Esophagus muscularis mucosa (tissue), 4 donors: ENCODE results near the gene PLA2G2A. TPM values are rescaled to one million over a fixed set of nuclear protein-coding genes. Genes with fewer than 3 reads are reported as not detected.

Experiments
- DNase-seq: peaks from one replicate; pipeline ENCODE4 v3.0.0-alpha.2; 2017; ENCODE audit errors: extremely low spot score
- H3K27ac ChIP-seq, 4 donors: fragments of 200-600 bp; sonication (generic); replicated peaks in 1 of 4; 1 replicate in 3 of 4; 2 replicates in 1 of 4; pipeline ENCODE4 v1.5.1; 2016 to 2019; ENCODE audit warnings: mild to moderate bottlenecking in 1 of 4
- H3K27me3 ChIP-seq, 4 donors: fragments of 200-600 bp; sonication (generic); one replicate each; pipeline versions ENCODE4 v1.5.1 to v1.6.0; 2016 to 2019
- H3K36me3 ChIP-seq, 4 donors: fragments of 200-600 bp; sonication (generic); one replicate each; pipeline ENCODE4 v1.5.1; 2016 to 2019
- H3K4me1 ChIP-seq, 4 donors: fragments of 200-600 bp; sonication (generic); one replicate each; pipeline ENCODE4 v1.5.1; 2016 to 2019
- H3K4me3 ChIP-seq, 4 donors: fragments of 200-600 bp; sonication (generic); 1 replicate in 2 of 4; 2 replicates in 2 of 4; pipeline ENCODE4 v1.5.1; 2016 to 2019; ENCODE audit warnings: mild to moderate bottlenecking in 4 of 4, moderate library complexity in 1 of 4
- H3K9me3 ChIP-seq, 4 donors: fragments of 200-600 bp; sonication (generic); 1 replicate in 3 of 4; 2 replicates in 1 of 4; pipeline ENCODE4 v1.5.1; 2016 to 2019
- CTCF ChIP-seq, 3 experiments: fragments of 200-600 bp in 2 of 3; fragments of 450-650 bp in 1 of 3; sonication (generic) in 2 of 3; IDR thresholded peaks; one replicate each; pipeline ENCODE4 v1.5.1; 2017 to 2019; ENCODE audit warnings: antibody characterized with exemption in 3 of 3, mild to moderate bottlenecking in 2 of 3, moderate library complexity in 1 of 3
- EP300 ChIP-seq: sonication (generic); formaldehyde crosslinking; IDR thresholded peaks from one replicate; pipeline ENCODE4 v1.6.1; 2017; ENCODE audit warnings: antibody characterized with exemption
- POLR2A ChIP-seq: fragments of 450-650 bp; IDR thresholded peaks from one replicate; pipeline ENCODE4 v1.6.1; 2017; ENCODE audit warnings: antibody characterized with exemption, moderate library complexity, mild to moderate bottlenecking, low read depth
- POLR2AphosphoS5 ChIP-seq, 2 donors: sonication (generic); formaldehyde crosslinking; IDR thresholded peaks; one replicate each; pipeline ENCODE4 v1.6.1; 2017; ENCODE audit warnings: antibody characterized with exemption in 2 of 2
- WGBS: methylation state at CpG from one replicate; pipeline ENCODE4 v1.1.5; 2018; 5-methylcytosine and 5-hydroxymethylcytosine counted together
- intact Hi-C: fragments of 100-400 bp; cut with DNase I; formaldehyde crosslinking; loops from one replicate; pipeline ENCODE4 v1.15.1; 2023
- total RNA-seq, 4 donors: library from RNA; depleted of rRNA; stranded (reverse); fragments of >200 nt; gene quantifications; one replicate each; pipeline versions ENCODE4 v1.1.0 to v1.2.1, GENCODE V29; 2016

The PLA2G2A gene
- total RNA-seq, 4 donors from 2014 or later, result 29.9 to 228 (median 81.2) TPM

DNA sequence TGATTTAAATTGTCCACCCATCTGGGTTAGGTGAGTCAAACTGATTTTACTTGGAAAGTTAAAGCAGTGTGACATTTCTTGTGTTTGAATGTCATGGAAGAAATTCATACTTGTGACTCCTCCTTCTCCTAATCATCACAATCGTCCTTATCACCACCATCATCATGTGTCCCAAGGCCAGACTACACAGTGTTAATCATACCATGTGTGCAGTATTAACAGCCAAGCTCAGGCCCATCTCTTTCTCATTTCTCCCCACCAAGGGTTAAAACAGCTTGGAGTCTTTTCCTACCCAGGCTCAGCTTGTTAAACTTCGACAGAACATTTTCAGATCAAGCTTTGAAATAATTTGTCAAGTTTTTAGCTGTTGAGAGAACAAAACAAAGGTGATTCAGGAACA lies 33.5 kb downstream of the PLA2G2A start:
- TF ChIP-seq CTCF (IDR thresholded peaks at IDR 0.05), result no peak
- TF ChIP-seq POLR2AphosphoS5 (IDR thresholded peaks at IDR 0.05), result no peak
- TF ChIP-seq EP300, result no peak
- TF ChIP-seq POLR2A, result no peak
- no peaks in the 10 kb centered on the region for H3K36me3 ChIP-seq
- intact Hi-C loops, result no loop called here
- 29% methylated on average over 2 of the region's 2 CpGs for WGBS
- no peaks in the 10 kb centered on the region for H3K9me3 ChIP-seq
- no peaks in the 10 kb centered on the region for H3K27me3 ChIP-seq
- H3K4me1 ChIP-seq, result no peaks in the 10 kb centered on the region
- H3K27ac ChIP-seq, result no peak overlapping the region
- DNase-seq, result no peak
- no peak overlapping the region for H3K4me3 ChIP-seq

- 93% methylated on average over 2 of the region's 2 CpGs for WGBS
- Histone ChIP-seq H3K4me3 (no peak overlapping the region), H3K4me1 (no peaks in the 10 kb centered on the region), H3K27me3 (no peaks in the 10 kb centered on the region), H3K9me3 (no peaks in the 10 kb centered on the region), H3K36me3 (no peaks in the 10 kb centered on the region), H3K27ac (no peak overlapping the region)
- intact Hi-C loops, result no loop called here
- TF ChIP-seq POLR2A, result no peak
- DNase-seq, result no peak
Measured at GRCh38 chr1:19942657-19943056, 36.8 kb downstream of the PLA2G2A start.

- no peaks in the 10 kb centered on the region for H3K36me3 ChIP-seq
- no peak overlapping the region for H3K27ac ChIP-seq
- H3K27me3 ChIP-seq, result no peaks in the 10 kb centered on the region
- WGBS, result 63% methylated on average over 3 of the region's 3 CpGs
- TF ChIP-seq POLR2AphosphoS5 (IDR thresholded peaks at IDR 0.05), result no peak
- no peak for TF ChIP-seq CTCF (IDR thresholded peaks at IDR 0.05)
- no peak for TF ChIP-seq EP300
- no peak for TF ChIP-seq POLR2A
- H3K9me3 ChIP-seq, result no peaks in the 10 kb centered on the region
- intact Hi-C loops, result no loop called here
- no peaks in the 10 kb centered on the region for H3K4me1 ChIP-seq
- no peak for DNase-seq
- H3K4me3 ChIP-seq, result no peak overlapping the region
Measured at GRCh38 chr1:19942088-19942487, 37.3 kb downstream of the PLA2G2A start.

DNA sequence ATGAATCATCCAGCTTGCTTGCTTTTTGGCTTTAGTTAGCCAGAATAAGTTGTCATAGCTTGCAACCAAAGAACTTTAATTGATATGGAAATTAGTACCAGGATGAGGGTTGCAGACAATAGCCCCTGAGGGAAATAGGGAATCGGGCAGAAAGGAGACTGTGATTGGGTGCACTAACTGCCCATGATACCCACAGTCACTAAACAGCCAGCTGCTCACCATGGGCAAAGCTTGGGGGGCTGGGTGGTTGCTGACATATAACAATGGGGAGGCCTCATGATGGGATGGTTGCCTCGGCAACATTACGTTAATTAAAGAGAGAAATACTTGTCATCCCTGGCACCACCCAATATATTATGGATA lies 38.2 kb downstream of the PLA2G2A start:
- H3K27me3 ChIP-seq, result no peaks in the 10 kb centered on the region
- H3K27ac ChIP-seq, result no peak overlapping the region
- H3K36me3 ChIP-seq, result no peaks in the 10 kb centered on the region
- no peak for DNase-seq
- no peaks in the 10 kb centered on the region for H3K9me3 ChIP-seq
- no peak for TF ChIP-seq POLR2AphosphoS5 (IDR thresholded peaks at IDR 0.05)
- no peak for TF ChIP-seq CTCF (IDR thresholded peaks at IDR 0.05)
- no peak for TF ChIP-seq EP300
- no peak for TF ChIP-seq POLR2A
- no peaks in the 10 kb centered on the region for H3K4me1 ChIP-seq
- 98% methylated on average over 3 of the region's 3 CpGs for WGBS
- intact Hi-C loops, result no loop called here
- no peak overlapping the region for H3K4me3 ChIP-seq

GRCh38 chr1:19940486-19941205 lies 38.8 kb downstream of the PLA2G2A start:
- intact Hi-C loops, result no loop called here
- Histone ChIP-seq H3K27ac (no peak overlapping the region), H3K9me3 (no peaks in the 10 kb centered on the region), H3K4me3 (no peak overlapping the region), H3K4me1 (no peaks in the 10 kb centered on the region), H3K36me3 (no peaks in the 10 kb centered on the region), H3K27me3 (no peaks in the 10 kb centered on the region)
- 72% methylated on average over 7 of the region's 7 CpGs for WGBS
- no peak for TF ChIP-seq CTCF (IDR thresholded peaks at IDR 0.05)
- TF ChIP-seq EP300, result no peak
- TF ChIP-seq POLR2A, result no peak
- TF ChIP-seq POLR2AphosphoS5 (IDR thresholded peaks at IDR 0.05), result no peak
- DNase-seq, result no peak
